ENCODE measurements around the gene LOXL4.
"Not testable (repeated sequence)": the region's sequence is repeated elsewhere in the genome, so short reads cannot be mapped to it uniquely, and the experiment has no call there.

LOXL4 gene

DNA sequence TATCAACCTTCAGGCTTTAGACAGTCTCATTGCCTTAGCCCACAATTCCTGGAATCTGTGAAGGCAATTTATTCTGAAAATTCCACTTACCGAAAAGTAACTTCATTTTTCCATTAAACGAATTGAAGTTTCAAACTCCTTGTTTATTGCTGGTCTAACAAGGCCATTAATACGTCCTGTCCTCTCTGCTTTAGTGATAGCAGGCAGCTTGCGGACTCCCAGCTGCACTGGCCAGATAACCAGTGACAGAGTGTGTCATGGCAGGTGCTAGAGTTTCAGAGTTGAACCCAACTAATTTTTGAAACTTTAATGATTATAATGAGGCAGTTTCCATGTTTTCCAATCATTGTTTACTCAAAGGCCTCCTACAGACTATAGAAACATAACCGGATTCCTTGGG is 31.1 kb downstream of the LOXL4 start:
- TF ChIP-seq, protein P1, sequence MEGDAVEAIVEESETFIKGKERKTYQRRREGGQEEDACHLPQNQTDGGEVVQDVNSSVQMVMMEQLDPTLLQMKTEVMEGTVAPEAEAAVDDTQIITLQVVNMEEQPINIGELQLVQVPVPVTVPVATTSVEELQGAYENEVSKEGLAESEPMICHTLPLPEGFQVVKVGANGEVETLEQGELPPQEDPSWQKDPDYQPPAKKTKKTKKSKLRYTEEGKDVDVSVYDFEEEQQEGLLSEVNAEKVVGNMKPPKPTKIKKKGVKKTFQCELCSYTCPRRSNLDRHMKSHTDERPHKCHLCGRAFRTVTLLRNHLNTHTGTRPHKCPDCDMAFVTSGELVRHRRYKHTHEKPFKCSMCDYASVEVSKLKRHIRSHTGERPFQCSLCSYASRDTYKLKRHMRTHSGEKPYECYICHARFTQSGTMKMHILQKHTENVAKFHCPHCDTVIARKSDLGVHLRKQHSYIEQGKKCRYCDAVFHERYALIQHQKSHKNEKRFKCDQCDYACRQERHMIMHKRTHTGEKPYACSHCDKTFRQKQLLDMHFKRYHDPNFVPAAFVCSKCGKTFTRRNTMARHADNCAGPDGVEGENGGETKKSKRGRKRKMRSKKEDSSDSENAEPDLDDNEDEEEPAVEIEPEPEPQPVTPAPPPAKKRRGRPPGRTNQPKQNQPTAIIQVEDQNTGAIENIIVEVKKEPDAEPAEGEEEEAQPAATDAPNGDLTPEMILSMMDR (conservative IDR thresholded peaks at IDR 0.05; ENCODE audit: low read depth, low read length): no peak
- DNase-seq (ENCODE audit: low read depth): no peak
- H3K4me3 ChIP-seq (ENCODE audit: low read depth, low read length): no peak overlapping the region

GRCh38 chr10:98235846-98236245 is 32.1 kb downstream of the LOXL4 start:
- TF ChIP-seq, protein P1 (conservative IDR thresholded peaks at IDR 0.05; ENCODE audit: low read depth, low read length): no peak
- DNase-seq (ENCODE audit: low read depth): peak; percentile 24
- no peak overlapping the region for H3K4me3 ChIP-seq (ENCODE audit: low read depth, low read length)

DNA sequence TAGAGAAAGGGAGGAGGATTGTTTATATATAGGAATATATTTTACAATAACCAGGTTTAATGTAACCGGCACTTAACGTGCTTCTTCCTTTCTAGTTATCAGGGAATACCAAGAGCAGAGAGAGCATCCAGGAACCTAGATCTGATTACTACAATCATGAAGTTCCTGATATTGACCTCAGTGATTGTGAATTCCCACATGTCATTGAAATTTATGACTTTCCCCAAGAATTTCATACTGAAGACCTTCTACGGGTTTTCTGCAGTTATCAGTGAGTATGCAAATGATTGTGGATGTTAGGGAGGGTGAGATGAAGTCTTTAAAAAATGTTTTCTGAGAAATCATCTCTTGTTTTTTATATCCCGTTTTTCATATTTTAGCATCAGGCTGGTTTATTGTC is 36.6 kb downstream of the LOXL4 start:
- no peak for DNase-seq (ENCODE audit: low read depth)
- TF ChIP-seq, protein P1 (conservative IDR thresholded peaks at IDR 0.05; ENCODE audit: low read depth, low read length): no peak
- no peak overlapping the region for H3K4me3 ChIP-seq (ENCODE audit: low read depth, low read length)

GRCh38 chr10:98228266-98228665 is 39.7 kb downstream of the LOXL4 start:
- not testable (repeated sequence) for H3K4me3 ChIP-seq (ENCODE audit: low read depth, low read length); DNase-seq (ENCODE audit: low read depth)

- DNase-seq (ENCODE audit: low read depth); H3K4me3 ChIP-seq (ENCODE audit: low read depth, low read length): not testable (repeated sequence)
Observed at GRCh38 chr10:98227713-98228112, 40.3 kb downstream of the LOXL4 start.

DNA sequence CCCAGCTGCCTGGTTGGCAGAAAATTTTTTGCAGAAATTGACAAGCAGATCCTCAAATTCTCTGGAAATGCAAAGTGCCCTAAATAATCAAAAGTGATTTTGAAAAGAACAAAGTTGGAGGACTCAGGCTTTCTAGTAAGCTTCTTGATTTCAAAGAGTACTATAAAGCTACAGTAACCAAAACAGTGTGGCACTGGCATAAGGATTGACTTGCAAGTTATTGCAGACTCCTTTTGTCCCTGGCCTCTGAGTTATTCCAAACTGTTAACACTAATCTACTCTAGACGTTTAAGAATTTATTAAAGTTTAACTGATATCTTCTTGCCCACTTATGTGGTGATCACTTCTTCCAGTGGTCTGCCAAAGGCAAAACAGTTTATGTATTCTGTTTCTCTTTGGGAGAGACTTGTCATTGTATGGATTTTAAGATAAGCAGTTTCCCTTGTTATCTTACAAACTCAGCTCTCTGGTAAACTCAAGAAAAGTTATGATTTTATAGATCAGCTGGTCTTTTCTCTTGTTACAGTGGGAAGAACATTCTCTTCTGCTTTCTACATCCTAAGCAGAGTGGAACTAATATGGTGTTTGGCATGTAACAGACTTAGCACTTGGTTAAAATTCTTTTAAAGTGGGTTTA is 41.4 kb downstream of the LOXL4 start:
- TF ChIP-seq, protein P1 (conservative IDR thresholded peaks at IDR 0.05; ENCODE audit: low read depth, low read length): no peak
- no peak overlapping the region for H3K4me3 ChIP-seq (ENCODE audit: low read depth, low read length)

GRCh38 chr10:98224996-98225395 is 43.0 kb downstream of the LOXL4 start:
- no peak overlapping the region for H3K4me3 ChIP-seq (ENCODE audit: low read depth, low read length)
- peak; percentile 41 for DNase-seq (ENCODE audit: low read depth)
- TF ChIP-seq, protein P1 (conservative IDR thresholded peaks at IDR 0.05; ENCODE audit: low read depth, low read length): no peak

More for the DNA sequence above, 41.4 kb downstream of the LOXL4 start:
- no peak for DNase-seq (ENCODE audit: low read depth)

DNA sequence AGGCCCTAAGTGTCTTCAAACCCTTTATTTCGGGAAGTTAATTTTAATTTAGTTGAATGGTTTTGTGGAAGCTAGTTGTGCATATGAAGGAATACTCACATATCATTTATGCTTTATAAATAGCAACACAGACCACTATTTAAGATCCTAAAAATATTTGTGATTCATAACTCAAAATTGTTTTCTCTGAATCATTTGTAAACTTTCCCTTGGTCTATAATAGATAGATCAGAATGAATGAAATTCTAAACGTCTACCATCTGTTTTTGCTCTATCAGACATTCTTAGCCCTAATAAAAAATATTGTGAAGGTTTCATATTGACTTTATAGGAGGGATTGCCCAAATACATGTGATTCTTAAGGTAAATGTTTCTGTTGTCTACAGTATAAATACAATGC is 43.5 kb downstream of the LOXL4 start:
- peak; percentile 10 for DNase-seq (ENCODE audit: low read depth)
- H3K4me3 ChIP-seq (ENCODE audit: low read depth, low read length): no peak overlapping the region
- TF ChIP-seq, protein P1 (conservative IDR thresholded peaks at IDR 0.05; ENCODE audit: low read depth, low read length): no peak

Measured in choroid plexus epithelial cell (primary cell).